GM12878 (cell line): ENCODE measurements around the gene SATB2. TPM values are rescaled to one million over a fixed set of nuclear protein-coding genes. Genes with fewer than 3 reads are reported as not detected.

Source experiments
- ATAC-seq: fragments of 200-7000 bp; cut with Tn5 transposase; 3 replicates; pipeline ENCODE4 v1.9.1; 2020; ENCODE audit warnings: mild to moderate bottlenecking, moderate library complexity
- BruUV-seq: library from RNA; stranded (reverse); fragments of 400-500 nt; replicated peaks from 2 replicates; lab custom pipeline; 2021; lab: Mats Ljungman, UMichigan
- CTCF ChIA-PET: fragments of 300-600 bp; sonication (Branson Sonifier 250); formaldehyde crosslinking; extraction: SDS; loops from one replicate; lab custom pipeline; 2021; ENCODE audit warnings: inconsistent platforms; lab: Yijun Ruan, JAX
- POLR2A ChIA-PET: fragments of 350-600 bp; formaldehyde crosslinking; extraction: SDS; loops from one replicate; lab custom pipeline; 2021; ENCODE audit warnings: inconsistent platforms; lab: Charles Lee
- RAD21 ChIA-PET: fragments of 300-600 bp; sonication (Branson Sonifier 250); formaldehyde crosslinking; loops from one replicate; lab custom pipeline; 2023; ENCODE audit warnings: antibody characterized with exemption; ENCODE audit not compliant: unreplicated experiment; lab: Charles Lee
- SMC1A ChIA-PET: fragments of 300-600 bp; sonication (Branson Sonifier 250); formaldehyde crosslinking; loops from one replicate; lab custom pipeline; 2023; ENCODE audit not compliant: unreplicated experiment, uncharacterized antibody; lab: Charles Lee
- DNase-seq: peaks from one replicate; pipeline ENCODE4 v3.0.0-alpha.2; 2011; ENCODE audit warnings: low read depth, low spot score
- FAIRE-seq: peaks from 3 replicates; lab custom pipeline; 2011; peaks lifted over from hg19 to GRCh38; lab: Jason Lieb, UNC
- H2AFZ ChIP-seq: 2 replicates; pipeline ENCODE4 v1.6.0; 2011; ENCODE audit warnings: low read depth, low read length, control low read depth; ENCODE audit not compliant: control insufficient read depth
- H3K27ac ChIP-seq: 2 replicates; pipeline ENCODE4 v1.5.1; 2011; ENCODE audit warnings: control low read depth; ENCODE audit not compliant: control insufficient read depth, insufficient read depth
- H3K27me3 ChIP-seq, 2 experiments: replicated peaks in 1 of 2; 2 replicates each; pipeline versions ENCODE4 v1.6.0 to v1.6.1; 2011; ENCODE audit warnings: low read length in 1 of 2; ENCODE audit not compliant: control insufficient read depth in 2 of 2, insufficient read depth in 2 of 2
- H3K36me3 ChIP-seq, 2 experiments: 2 replicates each; pipeline ENCODE4 v1.5.1; 2011; ENCODE audit warnings: low read length in 1 of 2; ENCODE audit not compliant: control insufficient read depth in 2 of 2, insufficient read depth in 2 of 2
- H3K4me1 ChIP-seq: 2 replicates; pipeline ENCODE4 v1.6.1; 2011; ENCODE audit warnings: mild to moderate bottlenecking, low read length, moderate library complexity, mixed read lengths; ENCODE audit not compliant: control insufficient read depth, insufficient read depth
- H3K4me2 ChIP-seq: 2 replicates; pipeline ENCODE4 v1.6.0; 2011; ENCODE audit warnings: control low read depth; ENCODE audit not compliant: control insufficient read depth, insufficient read depth
- H3K4me3 ChIP-seq: fragments of 200-600 bp; sonication (generic); 2 replicates; pipeline ENCODE4 v1.5.1; 2016
- H3K79me2 ChIP-seq: 2 replicates; pipeline ENCODE4 v1.6.0; 2011; ENCODE audit warnings: low read length; ENCODE audit not compliant: control insufficient read depth, insufficient read depth
- H3K9ac ChIP-seq: 2 replicates; pipeline ENCODE4 v1.8.0; 2011; ENCODE audit warnings: low read length, control low read depth, mixed read lengths; ENCODE audit not compliant: control insufficient read depth, insufficient read depth
- H3K9me3 ChIP-seq: replicated peaks from 3 replicates; pipeline ENCODE4 v1.5.1; 2011; ENCODE audit warnings: mild to moderate bottlenecking, low read length; ENCODE audit not compliant: control insufficient read depth, insufficient read depth
- H4K20me1 ChIP-seq: 2 replicates; pipeline ENCODE4 v1.6.0; 2011; ENCODE audit not compliant: control insufficient read depth, insufficient read depth
- CHD4 ChIP-seq: fragments of 200-600 bp; sonication (generic); IDR thresholded peaks from 2 replicates; pipeline ENCODE4 v1.6.1; 2016; ENCODE audit warnings: mild to moderate bottlenecking
- FOXM1 ChIP-seq: IDR thresholded peaks from 2 replicates; pipeline ENCODE4 v1.6.1; 2012; ENCODE audit warnings: low read depth, mild to moderate bottlenecking, inconsistent platforms, low read length, moderate library complexity
- HSF1 ChIP-seq: fragments of 150-350 bp; IDR thresholded peaks from 2 replicates; pipeline ENCODE4 v1.6.1; 2014; ENCODE audit warnings: mild to moderate bottlenecking, low read depth, low read length
- IRF5 ChIP-seq: fragments of 450-650 bp; IDR thresholded peaks from 2 replicates; pipeline ENCODE4 v1.6.1; 2017; ENCODE audit warnings: borderline replicate concordance
- MTA3 ChIP-seq: IDR thresholded peaks from 2 replicates; pipeline ENCODE4 v1.6.1; 2012; ENCODE audit warnings: low read length, inconsistent platforms, borderline replicate concordance
- SMARCA5 ChIP-seq: fragments of 450-650 bp; IDR thresholded peaks from 2 replicates; pipeline ENCODE4 v1.6.1; 2017; ENCODE audit warnings: mild to moderate bottlenecking
- ZBTB11 ChIP-seq: fragments of 450-650 bp; formaldehyde crosslinking; IDR thresholded peaks from 2 replicates; pipeline ENCODE4 v1.5.0; 2022; ENCODE audit warnings: mild to moderate bottlenecking, missing genetic modification characterization
- ZBTB33 ChIP-seq: fragments of 450-650 bp; IDR thresholded peaks from 2 replicates; pipeline ENCODE4 v1.6.1; 2017; ENCODE audit warnings: mild to moderate bottlenecking
- ZNF274 ChIP-seq: IDR thresholded peaks from one replicate; pipeline ENCODE4 v1.8.0; 2011; ENCODE audit not compliant: insufficient read length, insufficient read depth
- WGBS: methylation state at CpG from one replicate; pipeline ENCODE4 v1.1.6; 2016; ENCODE audit warnings: low lambda C conversion rate; ENCODE audit not compliant: insufficient replicate concordance, insufficient coverage; ENCODE audit errors: missing lambda C conversion rate; 5-methylcytosine and 5-hydroxymethylcytosine counted together
- in situ Hi-C: fragments of 300-500 bp; cut with MboI; formaldehyde crosslinking; loops from 9 replicates; pipeline ENCODE4 v1.14.3; 2018; ENCODE audit warnings: mixed read lengths
- intact Hi-C: fragments of 100-400 bp; cut with micrococcal nuclease; formaldehyde crosslinking; loops from one replicate; pipeline ENCODE4 v1.14.2; 2022; ENCODE audit not compliant: unreplicated experiment
- polyA plus RNA-seq, 11 experiments: library from polyadenylated mRNA; depleted of rRNA in 4 of 11; unstranded in 6 of 11; stranded (reverse) in 5 of 11; fragments of >200 nt; fragmentation: Nextera tagmentation in 4 of 11; fragmentation: Illumina TruSeq in 1 of 11; extraction: Ambion mirVana in 4 of 11; extraction: Trizol in 1 of 11; gene quantifications; 1 replicate in 1 of 11; 2 replicates in 10 of 11; pipeline versions ENCODE4 v1.2.1 to v1.2.3, GENCODE V29; 2011 to 2016; ENCODE audit warnings: inconsistent platforms in 2 of 11, missing spikeins in 2 of 11, low read depth in 1 of 11
- total RNA-seq, 4 experiments: library from RNA; depleted of rRNA in 3 of 4; stranded (reverse); fragments of >200 nt in 3 of 4; fragmentation: Illumina TruSeq in 1 of 4; extraction: Trizol in 1 of 4; gene quantifications; 2 replicates each; pipeline versions ENCODE4 v1.2.1 to v1.2.3, GENCODE V29; 2013 to 2021

SATB2 gene
- total and polyA plus RNA-seq, 10 of the 15 experiments (the other 5 are each of a cell fraction or from before 2014, with no cell fraction given) = 0.03 to 0.56 (median 0.08) TPM; not detected in 3

GRCh38 chr2:199341123-199341522, 116.6 kb downstream of the SATB2 start (continued):
- TF ChIP-seq HSF1 (no peak), ZNF274 (no peak)
- TF ChIP-seq, all 136 proteins: peak for 0

- Histone ChIP-seq H3K4me2 (no peak overlapping the region), H3K27me3 (no peaks in the 10 kb centered on the region; a peak in 1 of 4 replicates), H3K27ac (no peak overlapping the region), H3K79me2 (no peaks in the 10 kb centered on the region), H3K4me3 (no peak overlapping the region), H2AFZ (no peak overlapping the region), H3K9ac (no peak overlapping the region), H3K4me1 (no peaks in the 10 kb centered on the region), H4K20me1 (no peaks in the 10 kb centered on the region), H3K36me3 (no peaks in the 10 kb centered on the region), H3K9me3 (no peaks in the 10 kb centered on the region)
- intact Hi-C loops (no loop called here), in situ Hi-C loops (no loop called here)
- no peak for FAIRE-seq
- ATAC-seq = no peak
- ChIA-PET POLR2A (no interaction called here), RAD21 (no interaction called here), SMC1A (no interaction called here), CTCF (no interaction called here)
- no peak for DNase-seq
- BruUV-seq = no TSS peak
- WGBS = 0% methylated on average over 3 of the region's 3 CpGs
- TF ChIP-seq IRF5 = no peak
- TF ChIP-seq FOXM1 = no peak
- TF ChIP-seq ZBTB33 = no peak
- no peak for TF ChIP-seq ZBTB11 (CRISPR knock-in tag)
- no peak for TF ChIP-seq MTA3
- no peak for TF ChIP-seq HSF1
- no peak for TF ChIP-seq CHD4
- no peak for TF ChIP-seq SMARCA5
Measured at GRCh38 chr2:199339891-199340605, 117.7 kb downstream of the SATB2 start.
